Neural progenitor cell (in vitro differentiated cells): ENCODE data around the gene LHX4. TPM values are rescaled to one million over a fixed set of nuclear protein-coding genes. Genes with fewer than 3 reads are reported as not detected.

Experiments used
- DNase-seq: peaks from one replicate; pipeline ENCODE4 v3.0.0-alpha.2; 2016; ENCODE audit warnings: low spot score
- H2AFZ ChIP-seq: fragments of 200-600 bp; sonication (generic); replicated peaks from 2 replicates; pipeline ENCODE4 v1.6.1; 2016; ENCODE audit warnings: antibody characterized with exemption
- H3F3A ChIP-seq: fragments of 200-600 bp; sonication (generic); 2 replicates; pipeline ENCODE4 v1.6.1; 2016; ENCODE audit warnings: antibody characterized with exemption, low read depth
- H3K27ac ChIP-seq: fragments of 200-600 bp; sonication (generic); 2 replicates; pipeline ENCODE4 v1.5.1; 2016; ENCODE audit warnings: mild to moderate bottlenecking
- H3K27me3 ChIP-seq: fragments of 200-600 bp; sonication (generic); 2 replicates; pipeline ENCODE4 v1.6.1; 2016; ENCODE audit warnings: mild to moderate bottlenecking, moderate library complexity
- H3K36me3 ChIP-seq: fragments of 200-600 bp; sonication (generic); 2 replicates; pipeline ENCODE4 v1.5.1; 2016
- H3K4me1 ChIP-seq: fragments of 200-600 bp; sonication (generic); 2 replicates; pipeline ENCODE4 v1.6.1; 2016; ENCODE audit warnings: mixed run types
- H3K4me2 ChIP-seq: fragments of 200-600 bp; sonication (generic); 2 replicates; pipeline ENCODE4 v1.6.1; 2016
- H3K4me3 ChIP-seq: fragments of 200-600 bp; sonication (generic); 2 replicates; pipeline ENCODE4 v1.5.1; 2016
- H3K79me2 ChIP-seq: fragments of 200-600 bp; sonication (generic); 2 replicates; pipeline ENCODE4 v1.6.1; 2016; ENCODE audit warnings: low read depth
- H3K9ac ChIP-seq: fragments of 200-600 bp; sonication (generic); 2 replicates; pipeline ENCODE4 v1.6.1; 2016
- H3K9me3 ChIP-seq: fragments of 200-600 bp; sonication (generic); 2 replicates; pipeline ENCODE4 v1.5.1; 2016; ENCODE audit warnings: low read depth
- H4K20me1 ChIP-seq: fragments of 200-600 bp; sonication (generic); 2 replicates; pipeline ENCODE4 v1.6.1; 2016; ENCODE audit warnings: low read depth
- H3K27ac Mint-ChIP-seq: 3 replicates; pipeline ENCODE4 v1.8.0; 2021; ENCODE audit warnings: mixed read lengths
- H3K27me3 Mint-ChIP-seq: 2 replicates; pipeline ENCODE4 v1.8.0; 2022; ENCODE audit warnings: low read depth, mild to moderate bottlenecking, inconsistent platforms, moderate library complexity, mixed read lengths; ENCODE audit not compliant: insufficient read depth
- H3K36me3 Mint-ChIP-seq: 3 replicates; pipeline ENCODE4 v1.8.0; 2021; ENCODE audit warnings: mixed read lengths
- H3K4me1 Mint-ChIP-seq: 3 replicates; pipeline ENCODE4 v1.8.0; 2021; ENCODE audit warnings: mixed read lengths
- H3K4me3 Mint-ChIP-seq: 3 replicates; pipeline ENCODE4 v1.8.0; 2021; ENCODE audit warnings: mild to moderate bottlenecking, moderate library complexity, mixed read lengths
- H3K9me3 Mint-ChIP-seq: 3 replicates; pipeline ENCODE4 v1.8.0; 2020; ENCODE audit warnings: mixed read lengths
- EZH2 ChIP-seq: fragments of 200-600 bp; sonication (generic); IDR thresholded peaks from 2 replicates; pipeline ENCODE4 v1.6.1; 2017; ENCODE audit warnings: antibody characterized with exemption, mild to moderate bottlenecking, moderate library complexity
- EZH2phosphoT487 ChIP-seq: fragments of 200-600 bp; sonication (generic); IDR thresholded peaks from 2 replicates; pipeline ENCODE4 v1.6.1; 2017; ENCODE audit warnings: antibody characterized with exemption
- total RNA-seq: library from RNA; depleted of rRNA; stranded (reverse); fragments of >200 nt; gene quantifications from 2 replicates; pipeline ENCODE4 v1.2.3, GENCODE V29; 2015; ENCODE audit warnings: low replicate concordance
- TF ChIP-seq, protein P1 (sequence below): fragments of 200-600 bp; sonication (generic); IDR thresholded peaks from 2 replicates; pipeline ENCODE4 v1.5.1; 2017; ENCODE audit warnings: antibody characterized with exemption, mild to moderate bottlenecking

The LHX4 gene
- total RNA-seq, 1 donor from 2014 or later: not detected

DNA sequence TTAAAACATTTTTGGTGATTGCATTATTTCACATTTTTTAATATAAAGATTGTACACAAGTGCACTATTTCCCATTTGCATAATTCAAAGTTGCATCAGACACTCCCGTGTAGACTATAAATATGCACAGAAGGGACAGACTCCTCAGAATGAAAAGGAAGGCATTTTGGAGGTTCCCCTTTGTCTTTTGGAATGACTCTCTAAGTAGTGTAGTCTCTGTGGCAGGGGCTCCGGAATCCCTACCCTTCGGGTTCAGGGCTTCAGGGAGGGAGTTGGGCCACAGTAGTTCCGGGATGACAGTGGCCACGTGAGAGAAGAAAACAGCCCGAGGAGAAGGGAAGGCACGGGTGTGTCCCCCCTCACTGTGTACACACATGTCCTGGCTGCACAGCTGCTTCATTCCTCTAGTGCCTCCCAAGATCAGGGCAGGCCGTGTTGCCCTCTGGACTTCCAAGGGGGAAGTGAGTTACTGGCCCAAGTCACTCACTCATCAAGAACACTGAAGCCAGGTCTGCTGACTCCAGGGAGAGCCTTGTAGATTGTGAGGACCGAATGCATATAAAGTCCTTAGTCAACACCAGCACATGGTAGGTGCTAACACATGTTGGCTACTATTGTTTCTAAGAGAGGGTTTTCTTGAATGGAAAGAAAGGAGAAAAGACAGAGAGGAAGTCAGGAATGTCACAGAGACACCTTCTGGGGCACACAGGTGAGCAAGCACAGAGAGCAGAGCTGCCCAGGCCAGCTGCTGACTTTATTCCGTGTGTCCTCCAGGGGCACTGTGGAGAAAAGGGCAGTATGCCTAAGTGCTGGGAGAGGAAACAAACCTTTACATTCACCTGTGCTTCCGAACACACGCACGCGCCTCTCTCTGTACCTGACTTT, 39.8 kb downstream of the LHX4 start:
- no peak overlapping the region for H2AFZ ChIP-seq
- Mint-ChIP-seq H3K27me3 (peaks cover 2% of the 10 kb centered on the region), H3K4me1 (peaks cover 45% of the 10 kb centered on the region), H3K4me3 (no peak overlapping the region), H3K9me3 (no peaks in the 10 kb centered on the region), H3K27ac (no peak overlapping the region), H3K36me3 (peaks cover 19% of the 10 kb centered on the region)
- H3K36me3 ChIP-seq: no peaks in the 10 kb centered on the region
- H3K4me1 ChIP-seq: peaks cover 67% of the 10 kb centered on the region
- H3K9ac ChIP-seq: no peak overlapping the region
- H4K20me1 ChIP-seq: peaks cover 16% of the 10 kb centered on the region
- H3K4me2 ChIP-seq: no peak overlapping the region
- H3K9me3 ChIP-seq: no peaks in the 10 kb centered on the region
- peaks cover 42% of the 10 kb centered on the region for H3F3A ChIP-seq
- DNase-seq: peak; percentile 39
- no peaks in the 10 kb centered on the region for H3K27me3 ChIP-seq
- TF ChIP-seq EZH2phosphoT487: no peak
- TF ChIP-seq, protein P1, sequence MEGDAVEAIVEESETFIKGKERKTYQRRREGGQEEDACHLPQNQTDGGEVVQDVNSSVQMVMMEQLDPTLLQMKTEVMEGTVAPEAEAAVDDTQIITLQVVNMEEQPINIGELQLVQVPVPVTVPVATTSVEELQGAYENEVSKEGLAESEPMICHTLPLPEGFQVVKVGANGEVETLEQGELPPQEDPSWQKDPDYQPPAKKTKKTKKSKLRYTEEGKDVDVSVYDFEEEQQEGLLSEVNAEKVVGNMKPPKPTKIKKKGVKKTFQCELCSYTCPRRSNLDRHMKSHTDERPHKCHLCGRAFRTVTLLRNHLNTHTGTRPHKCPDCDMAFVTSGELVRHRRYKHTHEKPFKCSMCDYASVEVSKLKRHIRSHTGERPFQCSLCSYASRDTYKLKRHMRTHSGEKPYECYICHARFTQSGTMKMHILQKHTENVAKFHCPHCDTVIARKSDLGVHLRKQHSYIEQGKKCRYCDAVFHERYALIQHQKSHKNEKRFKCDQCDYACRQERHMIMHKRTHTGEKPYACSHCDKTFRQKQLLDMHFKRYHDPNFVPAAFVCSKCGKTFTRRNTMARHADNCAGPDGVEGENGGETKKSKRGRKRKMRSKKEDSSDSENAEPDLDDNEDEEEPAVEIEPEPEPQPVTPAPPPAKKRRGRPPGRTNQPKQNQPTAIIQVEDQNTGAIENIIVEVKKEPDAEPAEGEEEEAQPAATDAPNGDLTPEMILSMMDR: peak; percentile 36
- TF ChIP-seq EZH2: no peak
- no peak overlapping the region for H3K4me3 ChIP-seq
- no peak overlapping the region for H3K27ac ChIP-seq
- H3K79me2 ChIP-seq: no peaks in the 10 kb centered on the region

DNA sequence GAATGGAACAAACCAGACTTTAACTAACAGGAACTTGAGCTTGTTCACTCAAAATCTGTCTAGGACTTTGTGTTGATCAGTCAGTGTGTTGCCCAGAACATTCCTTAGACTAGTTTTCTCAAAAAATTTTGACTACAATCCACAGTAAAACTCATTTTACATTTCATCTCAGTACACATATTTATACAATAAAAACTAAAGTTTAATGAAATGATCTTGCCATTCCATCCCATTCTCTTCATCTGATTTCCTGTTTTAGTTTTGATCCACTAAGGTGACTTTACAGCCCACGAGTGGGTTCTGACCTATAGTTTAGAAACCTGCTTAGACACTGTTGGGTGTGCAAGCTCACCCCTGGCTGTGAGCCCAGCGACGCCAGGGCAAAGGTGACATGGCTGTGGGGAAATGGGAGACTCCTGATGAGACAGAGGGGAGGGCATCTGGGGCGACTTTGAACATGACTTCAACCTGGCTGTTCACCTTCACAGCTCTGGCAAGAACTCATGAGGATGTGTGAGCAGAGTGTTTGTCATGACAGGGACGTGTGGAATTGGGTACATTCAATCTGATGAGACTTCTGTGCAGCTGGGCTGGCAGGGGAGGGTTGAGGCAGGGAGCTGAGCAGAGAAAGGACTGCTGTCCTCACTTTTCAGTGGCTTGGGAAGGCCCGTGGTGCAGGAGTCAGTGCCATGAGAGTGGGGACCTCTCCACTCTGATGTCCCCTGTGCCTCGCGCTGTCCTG, 40.6 kb downstream of the LHX4 start:
- Histone ChIP-seq H3K36me3 (no peaks in the 10 kb centered on the region), H3K4me3 (no peak overlapping the region), H3K4me2 (peak overlapping the region; percentile 27), H3K27ac (no peak overlapping the region), H4K20me1 (peaks cover 16% of the 10 kb centered on the region), H3K9ac (no peak overlapping the region), H3K79me2 (no peaks in the 10 kb centered on the region), H3K27me3 (no peaks in the 10 kb centered on the region), H2AFZ (no peak overlapping the region), H3K9me3 (no peaks in the 10 kb centered on the region), H3K4me1 (peaks cover 58% of the 10 kb centered on the region), H3F3A (peaks cover 42% of the 10 kb centered on the region)
- no peak for DNase-seq
- Mint-ChIP-seq H3K4me3 (no peak overlapping the region), H3K27ac (peak overlapping the region; percentile 22), H3K36me3 (peaks cover 23% of the 10 kb centered on the region), H3K9me3 (no peaks in the 10 kb centered on the region), H3K4me1 (peaks cover 40% of the 10 kb centered on the region), H3K27me3 (peaks cover 2% of the 10 kb centered on the region)
- TF ChIP-seq EZH2phosphoT487: no peak
- TF ChIP-seq, protein P1: no peak
- TF ChIP-seq EZH2: no peak

DNA sequence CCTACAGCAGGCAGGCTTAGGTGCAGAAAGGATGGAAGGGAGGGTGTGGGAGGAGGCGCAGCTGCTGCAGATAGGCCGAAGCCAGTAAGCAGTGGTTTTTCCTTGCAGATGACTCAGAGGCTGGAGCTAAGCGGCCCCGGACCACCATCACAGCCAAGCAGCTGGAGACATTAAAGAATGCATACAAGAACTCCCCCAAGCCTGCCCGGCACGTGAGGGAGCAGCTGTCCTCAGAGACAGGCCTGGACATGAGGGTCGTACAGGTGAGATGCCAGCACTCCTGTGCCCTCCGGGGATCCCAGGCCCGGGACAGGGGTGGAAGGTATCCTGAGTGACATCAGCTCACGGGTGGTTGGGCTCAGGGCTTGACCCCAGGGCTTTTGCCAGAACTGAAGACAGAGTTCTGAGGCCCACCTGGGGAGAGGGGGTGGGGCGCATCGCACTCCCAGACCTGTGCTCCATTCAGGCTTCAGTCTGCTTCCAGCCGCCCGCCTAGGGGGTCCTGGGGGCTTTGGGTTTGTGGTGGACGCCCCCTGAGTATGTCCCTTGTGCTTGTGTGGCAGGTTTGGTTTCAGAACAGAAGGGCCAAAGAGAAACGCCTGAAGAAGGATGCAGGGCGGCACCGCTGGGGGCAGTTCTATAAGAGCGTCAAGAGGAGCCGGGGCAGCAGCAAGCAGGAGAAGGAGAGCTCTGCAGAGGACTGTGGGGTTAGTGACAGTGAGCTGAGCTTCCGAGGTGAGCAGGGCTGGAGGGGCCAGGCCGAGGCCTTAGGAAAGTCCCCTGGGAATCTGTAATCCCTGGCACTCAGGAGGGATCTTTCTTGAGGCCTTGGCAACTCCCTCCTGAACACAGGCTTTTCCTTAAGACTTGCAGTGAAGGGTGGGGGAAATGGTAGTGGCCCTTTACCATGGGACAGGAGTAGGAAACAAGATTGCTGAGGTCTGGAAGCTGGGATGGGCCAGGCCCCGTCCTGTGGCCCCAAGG, 41.5 kb downstream of the LHX4 start:
- H3K4me2 ChIP-seq: peak overlapping the region; percentile 27
- Mint-ChIP-seq H3K4me3 (no peak overlapping the region), H3K36me3 (peaks cover 27% of the 10 kb centered on the region), H3K27ac (peak overlapping the region; percentile 22), H3K4me1 (peaks cover 40% of the 10 kb centered on the region), H3K9me3 (no peaks in the 10 kb centered on the region), H3K27me3 (peaks cover 2% of the 10 kb centered on the region)
- H4K20me1 ChIP-seq: peaks cover 16% of the 10 kb centered on the region
- H3K36me3 ChIP-seq: no peaks in the 10 kb centered on the region
- no peaks in the 10 kb centered on the region for H3K9me3 ChIP-seq
- no peak overlapping the region for H3K9ac ChIP-seq
- peak; percentile 30 for DNase-seq
- no peak overlapping the region for H3K4me3 ChIP-seq
- TF ChIP-seq EZH2: no peak
- no peak for TF ChIP-seq EZH2phosphoT487
- TF ChIP-seq, protein P1: no peak
- H3K4me1 ChIP-seq: peaks cover 52% of the 10 kb centered on the region
- H3K27ac ChIP-seq: no peak overlapping the region
- peaks cover 42% of the 10 kb centered on the region for H3F3A ChIP-seq
- no peak overlapping the region for H2AFZ ChIP-seq
- H3K79me2 ChIP-seq: no peaks in the 10 kb centered on the region
- H3K27me3 ChIP-seq: no peaks in the 10 kb centered on the region
